Activated CD4-positive, alpha-beta T cell treated with anti-CD3 and anti-CD28 coated beads for 4 hours (primary cell): ENCODE data around the gene FZR1.
A peak's percentile ranks its signal among the peaks of the same experiment; 100 is the strongest.

Experiments used
- DNase-seq, 2 donors: peaks; one replicate each; pipeline ENCODE4 v3.0.0-alpha.2; 2020

The FZR1 gene

GRCh38 chr19:3505598-3506383, at the start of gene FZR1:
FZR1 (plus strand) TSS chr19:3506311; CDS start chr19:3522990, 16,679 bp downstream.
- DNase-seq, result peak; percentile 99

DNA sequence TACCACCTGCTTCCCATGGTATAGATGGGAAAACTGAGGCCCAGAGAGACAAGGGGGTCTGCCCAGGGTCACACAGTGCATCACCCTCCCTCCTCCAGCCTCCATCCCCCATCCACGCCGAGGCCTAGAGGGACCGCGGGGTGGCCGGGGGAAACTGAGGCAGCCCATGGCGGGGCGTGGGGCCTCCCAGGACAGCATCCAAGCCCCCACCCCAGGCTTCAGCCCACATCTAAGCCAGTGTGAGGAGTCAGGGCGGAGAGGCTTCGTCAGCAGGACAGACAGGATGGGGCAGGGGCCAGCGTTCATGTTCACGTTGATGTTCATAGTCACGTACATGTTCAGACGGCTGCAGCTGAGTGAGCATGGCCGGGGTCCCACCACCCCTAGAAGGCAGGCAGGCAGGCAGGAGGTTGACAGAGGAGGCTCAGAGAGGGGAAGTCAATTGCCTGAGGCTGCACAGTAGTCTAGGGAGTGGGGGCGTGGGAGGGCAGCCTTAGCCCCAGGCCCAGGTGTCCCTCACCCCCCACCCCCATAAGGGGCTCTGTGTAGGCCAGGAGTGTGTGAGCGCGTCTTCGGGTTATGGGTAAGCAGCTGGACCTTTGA, 49.1 kb upstream of the FZR1 start:
- no peak for DNase-seq

DNA sequence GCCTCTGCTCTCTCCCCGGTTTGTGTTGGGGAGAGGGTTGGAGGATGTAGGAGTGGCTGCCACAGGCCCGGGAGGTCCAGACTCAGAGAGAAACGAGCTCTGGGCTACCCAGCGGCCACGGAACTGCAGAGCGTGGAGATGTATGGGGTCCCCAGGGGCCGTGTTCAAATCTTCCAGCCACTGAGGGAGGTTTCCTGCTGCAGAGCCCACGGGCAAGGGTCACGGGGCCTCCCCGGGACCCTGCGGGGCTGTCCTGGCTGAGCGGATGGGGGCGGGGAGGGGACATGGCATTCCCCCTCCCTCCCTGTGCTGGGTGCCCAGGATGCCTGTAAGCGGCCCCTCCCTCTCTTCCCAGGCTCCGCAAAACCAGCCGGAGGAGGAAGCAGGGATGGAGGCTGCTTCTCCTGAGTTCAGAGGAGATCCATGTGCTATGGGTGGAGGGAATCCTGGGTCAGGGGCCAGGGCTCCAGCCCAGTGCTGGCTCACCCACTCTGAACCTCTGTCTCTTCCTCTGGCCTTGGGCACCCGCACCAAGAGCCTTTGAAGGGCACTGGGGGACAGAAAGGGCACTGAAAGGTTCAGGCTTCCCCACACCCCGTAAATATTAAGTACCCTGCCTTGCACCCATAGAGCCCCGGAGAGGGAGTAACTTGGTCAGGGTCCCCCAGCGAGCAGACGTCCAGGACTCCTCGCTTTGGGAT, 48.4 kb upstream of the FZR1 start:
- no peak for DNase-seq

DNA sequence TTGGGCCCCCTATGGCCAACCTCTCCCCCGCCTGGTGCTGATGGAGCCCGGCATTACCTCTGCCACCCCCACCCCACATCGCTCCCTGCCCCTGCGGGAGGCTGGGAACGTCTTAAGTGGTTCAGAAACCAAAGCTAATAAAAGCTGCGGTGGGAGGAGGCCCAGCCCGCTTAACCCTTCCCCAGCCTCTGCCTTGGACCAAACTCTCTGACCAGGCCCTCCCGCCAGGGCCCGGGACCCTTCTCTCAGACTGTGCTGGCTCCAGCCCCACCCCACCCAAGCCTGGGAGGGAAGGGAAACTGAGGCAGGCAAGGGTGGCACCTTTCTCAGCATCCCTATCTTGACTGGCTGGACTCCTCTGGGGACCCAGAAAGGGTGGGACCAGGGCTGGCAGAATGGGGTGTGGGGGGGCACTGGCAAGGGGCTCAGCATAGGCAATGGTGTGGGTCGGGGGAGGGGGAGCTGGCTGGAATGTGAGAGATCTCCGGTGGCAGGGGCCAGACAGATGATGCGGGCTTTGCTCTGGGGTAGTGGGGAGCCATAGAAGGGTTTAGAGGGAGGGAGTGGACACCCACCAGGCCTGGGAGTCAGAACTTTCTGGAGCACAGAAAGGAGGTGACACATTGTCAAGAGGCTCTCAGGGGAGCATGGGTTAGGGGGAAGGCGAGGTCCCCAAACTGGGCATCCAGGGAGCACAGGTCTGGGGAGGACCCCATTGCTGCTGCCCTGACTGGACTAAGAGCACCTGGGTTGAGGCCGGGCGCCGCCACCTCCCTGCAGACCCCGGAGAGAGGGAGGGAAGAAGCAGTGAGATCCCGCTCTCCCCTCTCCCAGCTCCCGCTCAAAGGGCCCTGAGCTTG, 47.7 kb upstream of the FZR1 start:
- no peak for DNase-seq

- DNase-seq, result no peak
Observed at GRCh38 chr19:3459089-3459881, 46.8 kb upstream of the FZR1 start.

GRCh38 chr19:3459965-3460582, 46.0 kb upstream of the FZR1 start:
- DNase-seq, result no peak

DNA sequence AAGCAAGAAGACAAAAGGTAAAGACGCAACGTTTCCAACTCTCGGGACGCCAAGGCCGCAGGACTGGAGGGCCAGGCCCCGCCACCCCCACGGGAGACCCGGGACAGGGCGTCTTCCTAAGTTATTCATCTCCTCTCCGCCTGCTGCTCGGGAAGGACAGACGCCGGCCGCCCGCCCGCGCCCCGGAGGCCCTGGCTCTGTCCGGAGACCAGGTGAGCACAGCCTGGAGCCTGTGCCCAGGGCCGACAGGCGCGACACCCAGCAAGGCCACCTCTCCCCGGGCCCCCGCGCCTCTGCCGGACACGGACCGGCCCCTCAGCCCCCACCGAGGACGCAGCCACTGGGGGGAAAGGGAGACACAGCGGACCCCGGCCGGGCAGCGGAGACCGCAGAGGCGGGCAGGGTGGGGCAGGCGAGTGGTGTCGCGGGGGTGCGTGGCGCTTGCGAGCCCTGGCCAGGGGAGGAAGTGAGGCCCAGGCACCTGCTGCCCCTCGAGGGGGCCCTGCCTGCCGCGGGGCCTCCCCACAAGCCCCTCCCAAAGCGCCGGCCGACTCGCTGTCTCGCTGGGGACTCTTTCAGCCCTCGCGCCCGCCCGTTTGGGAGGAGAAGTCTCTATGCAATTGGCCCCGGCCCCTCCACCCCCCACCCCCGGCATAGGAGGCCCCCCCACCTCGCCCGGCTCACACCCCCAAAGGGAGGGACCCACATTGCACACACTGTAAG, 43.0 kb upstream of the FZR1 start:
- no peak for DNase-seq

DNA sequence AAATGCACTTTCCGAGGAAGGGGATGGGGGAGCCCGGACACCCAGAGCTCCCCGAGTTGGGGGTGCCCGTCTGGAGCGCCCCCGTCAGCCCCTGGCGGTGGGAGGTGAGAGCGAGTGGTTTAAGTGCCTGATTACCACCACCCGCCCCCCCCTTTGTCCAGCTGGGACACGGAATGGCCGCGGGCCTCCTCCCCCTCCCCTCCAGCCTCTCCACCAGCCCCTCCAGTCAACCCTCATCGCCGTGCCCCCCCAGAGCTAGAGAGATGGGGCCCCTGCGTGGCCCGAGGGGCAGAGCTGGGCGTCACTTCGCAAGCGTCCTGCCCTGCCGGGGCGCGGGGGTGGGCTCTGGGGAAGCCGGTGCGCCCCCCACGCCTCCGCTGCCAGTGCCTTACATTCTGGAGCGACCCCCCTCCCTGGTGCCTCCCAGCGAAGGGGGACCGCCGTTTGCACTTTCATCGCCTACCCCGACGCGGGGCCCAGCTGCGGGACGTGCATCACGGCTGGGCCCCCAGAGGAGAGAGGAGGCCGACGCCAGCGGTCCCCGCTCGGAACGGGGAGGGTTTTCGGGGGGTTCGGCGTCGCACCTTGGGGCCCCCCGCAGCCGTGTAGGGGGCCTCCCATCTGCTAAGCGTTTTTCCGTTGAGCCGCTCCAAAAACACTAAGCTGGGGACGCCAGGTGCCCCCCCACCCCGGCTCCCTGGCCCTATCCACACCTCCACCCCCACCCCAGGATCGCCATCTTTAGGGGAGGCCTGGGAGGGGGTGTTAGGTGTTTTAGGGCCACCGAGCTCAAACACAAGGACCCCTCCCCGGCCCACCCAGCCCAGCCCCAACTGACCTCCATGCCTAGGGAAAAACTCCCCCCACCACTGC, 42.2 kb upstream of the FZR1 start:
- DNase-seq, result no peak

DNA sequence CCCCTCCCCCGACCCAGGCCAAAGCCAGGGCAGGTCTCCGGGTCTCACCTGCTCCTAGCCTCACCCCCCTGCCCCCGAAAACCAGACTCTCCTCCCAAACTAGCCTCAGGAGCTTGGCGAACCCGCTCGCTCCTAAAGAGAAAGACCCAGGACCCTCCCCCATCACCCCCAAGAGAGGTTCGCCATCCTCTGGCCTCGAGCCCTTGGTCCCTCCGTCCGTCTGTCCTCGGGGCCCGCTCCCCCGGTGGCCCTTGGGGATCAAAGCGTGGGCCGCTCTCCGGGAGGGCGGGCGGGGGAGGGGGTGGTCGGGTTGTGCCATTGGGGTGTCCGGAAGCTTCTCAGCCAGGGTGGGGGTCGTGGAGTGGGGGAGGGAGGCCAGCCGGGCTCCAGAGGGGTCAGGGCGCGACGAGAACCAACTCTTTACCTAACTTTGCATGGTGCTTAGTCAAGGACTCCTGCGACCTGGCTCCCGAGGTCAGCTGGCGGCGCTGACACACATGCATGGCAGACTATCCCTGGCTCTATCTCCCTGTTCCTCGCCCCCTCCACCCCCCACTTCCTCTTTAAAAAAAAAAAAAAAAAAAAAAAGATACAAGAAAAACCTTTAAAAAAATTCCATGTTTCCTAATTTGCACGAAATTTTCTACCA, 41.4 kb upstream of the FZR1 start:
- DNase-seq, result no peak

DNA sequence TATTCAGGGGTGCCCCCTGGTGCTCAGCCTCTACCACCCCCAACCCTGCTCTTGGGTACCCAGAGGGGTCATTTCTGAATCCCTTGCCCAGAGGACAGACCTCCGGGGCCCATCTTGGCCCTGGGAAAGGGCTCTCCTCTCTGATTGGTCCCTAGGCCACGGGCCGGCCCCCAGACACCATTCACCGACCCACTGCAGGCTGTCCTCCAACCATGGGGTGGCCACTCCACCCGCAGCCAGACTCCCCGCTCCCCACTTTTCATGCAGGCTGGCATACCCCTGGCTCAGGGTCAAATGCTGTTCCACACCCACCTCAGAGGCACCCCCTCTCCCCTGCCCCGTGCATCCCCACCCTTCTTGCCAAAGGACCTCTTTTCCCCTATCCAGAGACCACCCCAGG, 40.6 kb upstream of the FZR1 start:
- no peak for DNase-seq

- DNase-seq, result no peak
Observed at GRCh38 chr19:3466635-3467034, 39.5 kb upstream of the FZR1 start.

- DNase-seq, result no peak
Observed at GRCh38 chr19:3467437-3468198, 38.5 kb upstream of the FZR1 start.

DNA sequence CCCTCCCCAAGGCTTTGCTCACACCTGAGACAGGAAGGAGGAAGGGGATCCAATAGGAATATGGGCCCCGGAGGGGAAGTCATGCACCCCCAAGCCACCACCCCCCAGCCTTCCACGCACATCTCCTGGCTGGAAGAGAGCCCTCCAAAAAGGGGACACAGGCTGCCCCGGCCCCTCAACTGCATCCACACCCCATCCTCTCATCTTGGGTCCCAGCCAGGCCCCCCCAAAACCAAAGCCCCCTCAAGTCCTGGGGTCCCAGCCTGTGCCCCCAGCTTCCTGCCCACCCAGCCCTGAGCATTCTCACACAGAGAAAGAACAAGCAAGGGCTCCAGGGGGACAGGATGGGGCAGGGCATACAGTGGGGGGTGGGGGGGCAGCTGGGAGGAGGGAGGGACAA, 37.9 kb upstream of the FZR1 start:
- DNase-seq, result no peak

DNA sequence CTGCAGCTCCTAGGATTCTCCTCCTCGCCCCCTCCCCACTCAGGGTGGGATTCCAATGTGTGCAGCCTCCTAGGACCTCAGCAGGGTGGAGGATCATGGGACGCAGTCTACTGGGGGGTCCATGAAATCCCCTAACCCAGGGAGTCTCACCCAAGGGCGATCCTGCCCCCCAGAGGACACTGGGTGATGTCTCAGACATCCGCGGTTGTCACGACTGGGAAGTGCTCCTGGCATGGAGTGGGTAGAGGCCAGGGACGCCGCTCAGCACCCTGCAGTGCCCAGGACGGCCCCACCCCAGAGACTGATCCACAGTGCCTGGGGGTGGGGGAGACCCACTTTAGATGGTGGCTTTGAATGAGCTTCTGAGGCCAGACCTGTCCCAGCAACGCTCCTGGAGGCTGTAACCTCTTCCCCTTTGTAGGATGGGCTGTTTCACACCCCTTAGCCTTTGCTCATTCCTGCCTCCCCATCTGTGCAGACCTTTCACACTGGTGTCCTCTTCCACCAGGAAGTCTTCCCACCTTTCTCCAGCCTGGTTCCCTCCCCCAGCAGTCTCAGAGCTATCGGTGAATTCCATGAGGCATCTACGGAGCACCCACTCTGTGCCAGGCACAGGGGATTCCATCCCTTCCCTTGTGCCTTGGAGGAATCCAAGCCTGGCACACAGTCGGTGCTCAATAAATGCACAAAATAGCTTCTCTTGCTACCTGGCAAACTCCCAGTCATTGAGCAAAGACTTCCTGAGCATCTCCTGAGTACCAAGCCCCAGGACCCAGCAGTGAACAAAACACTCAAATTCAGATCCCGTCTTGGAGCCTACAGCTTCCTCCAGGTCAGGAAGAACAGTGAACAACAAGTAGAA, 36.2 kb upstream of the FZR1 start:
- DNase-seq, result no peak

- DNase-seq, result no peak
Observed at GRCh38 chr19:3470500-3471128, 35.5 kb upstream of the FZR1 start.

DNA sequence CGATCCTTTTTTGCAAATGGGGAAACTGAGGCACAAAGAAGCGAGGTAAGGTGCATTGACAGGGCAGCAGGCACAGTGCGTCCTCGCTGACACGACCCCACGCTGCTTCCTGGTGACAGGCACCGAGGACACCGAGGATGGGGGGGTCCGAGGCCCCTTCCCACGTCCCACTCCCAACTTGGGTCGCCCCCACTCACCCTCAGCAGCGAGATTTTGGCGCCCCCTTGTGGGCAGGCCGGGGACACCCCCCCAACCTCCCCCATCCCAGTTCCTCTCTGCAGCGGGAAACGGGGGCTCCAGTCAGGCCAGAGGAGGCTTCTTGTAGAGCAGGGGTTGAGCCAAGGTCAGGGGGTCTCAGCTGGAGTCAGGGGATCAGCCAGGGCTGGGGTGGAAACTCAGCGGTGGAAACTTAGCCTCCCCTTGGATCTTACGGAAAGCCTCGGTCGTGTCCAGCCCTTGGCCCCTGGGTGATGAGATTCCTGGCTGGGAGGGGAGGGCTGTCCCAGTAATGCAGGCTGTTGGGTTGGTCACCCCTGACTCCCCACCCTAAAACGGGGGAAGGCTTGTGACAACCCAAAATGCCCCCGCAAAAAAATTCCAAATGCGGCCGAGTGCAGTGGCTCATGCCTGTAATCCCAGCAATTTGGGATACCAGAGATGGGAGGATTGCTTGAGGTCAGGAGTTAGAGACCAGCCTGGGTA, 34.0 kb upstream of the FZR1 start:
- peak; percentile 16 to 33 for DNase-seq

- DNase-seq, result no peak
Observed at GRCh38 chr19:3474010-3474409, 32.1 kb upstream of the FZR1 start.
